Immature natural killer cell (primary cell): ENCODE results near the gene SERPINB1. TPM values are rescaled to one million over a fixed set of nuclear protein-coding genes. Genes with fewer than 3 reads are reported as not detected.

Experiments
- DNase-seq, 3 donors: peaks; one replicate each; pipeline ENCODE4 v3.0.0; 2022; ENCODE audit warnings: mixed read lengths in 1 of 3
- H3K27ac Mint-ChIP-seq, 6 donors: one replicate each; pipeline ENCODE4 v1.8.0; 2020; ENCODE audit warnings: mixed read lengths in 6 of 6, mild to moderate bottlenecking in 5 of 6, inconsistent platforms in 4 of 6, moderate library complexity in 3 of 6
- H3K27me3 Mint-ChIP-seq, 3 donors: one replicate each; pipeline ENCODE4 v1.8.0; 2020 to 2021; ENCODE audit warnings: low read depth in 3 of 3, mild to moderate bottlenecking in 3 of 3, mixed read lengths in 3 of 3, moderate library complexity in 3 of 3, inconsistent platforms in 1 of 3
- H3K36me3 Mint-ChIP-seq, 3 donors: one replicate each; pipeline ENCODE4 v1.8.0; 2020; ENCODE audit warnings: mixed read lengths in 3 of 3, inconsistent platforms in 2 of 3, mild to moderate bottlenecking in 2 of 3
- H3K4me1 Mint-ChIP-seq, 2 donors: one replicate each; pipeline ENCODE4 v1.8.0; 2020; ENCODE audit warnings: inconsistent platforms in 2 of 2, mild to moderate bottlenecking in 2 of 2, mixed read lengths in 2 of 2, moderate library complexity in 1 of 2
- H3K4me3 Mint-ChIP-seq, 5 donors: one replicate each; pipeline ENCODE4 v1.8.0; 2020; ENCODE audit warnings: mild to moderate bottlenecking in 5 of 5, mixed read lengths in 5 of 5, inconsistent platforms in 3 of 5, moderate library complexity in 3 of 5
- H3K9me3 Mint-ChIP-seq, 6 donors: one replicate each; pipeline ENCODE4 v1.8.0; 2020; ENCODE audit warnings: mild to moderate bottlenecking in 6 of 6, mixed read lengths in 6 of 6, inconsistent platforms in 4 of 6, moderate library complexity in 3 of 6
- polyA plus RNA-seq, 3 donors: library from polyadenylated mRNA; unstranded; fragments of 300-500 nt; fragmentation: Illumina TruSeq; gene quantifications; one replicate each; pipeline ENCODE4 v1.2.3, GENCODE V29; 2021

Gene SERPINB1
- polyA plus RNA-seq, 3 donors from 2014 or later = 108 to 164 (median 162) TPM

GRCh38 chr6:2851727-2852513, 10.3 kb upstream of the SERPINB1 start:
- H3K4me3 Mint-ChIP-seq = no peak overlapping the region
- peaks cover 38 to 46% of the 10 kb centered on the region in 2 donors for H3K4me1 Mint-ChIP-seq
- H3K27me3 Mint-ChIP-seq = peaks cover 0 to 1% (median 0%) of the 10 kb centered on the region in 3 donors

GRCh38 chr6:2850538-2851113, 9.0 kb upstream of the SERPINB1 start:
- Mint-ChIP-seq H3K36me3 (no peaks in the 10 kb centered on the region), H3K27ac (no peak overlapping the region), H3K4me3 (no peak overlapping the region), H3K4me1 (peaks cover 39 to 45% of the 10 kb centered on the region in 2 donors), H3K9me3 (no peaks in the 10 kb centered on the region), H3K27me3 (no peaks in the 10 kb centered on the region)
- no peak for DNase-seq

More at GRCh38 chr6:2851727-2852513, 10.3 kb upstream of the SERPINB1 start:
- Mint-ChIP-seq H3K36me3 (no peaks in the 10 kb centered on the region), H3K27ac (peak overlapping the region in 1 of 6 donors; percentile 72), H3K9me3 (no peaks in the 10 kb centered on the region)
- no peak for DNase-seq

GRCh38 chr6:2848851-2849250, 7.2 kb upstream of the SERPINB1 start:
- no peak for DNase-seq
- H3K4me1 Mint-ChIP-seq = peaks cover 26 to 29% of the 10 kb centered on the region in 2 donors

GRCh38 chr6:2845880-2846208, 4.2 kb upstream of the SERPINB1 start:
- Mint-ChIP-seq H3K36me3 (no peaks in the 10 kb centered on the region), H3K27ac (peak overlapping the region in 5 of 6 donors; percentile 51 to 82 (median 69)), H3K4me3 (peak overlapping the region in 1 of 5 donors; percentile 50), H3K4me1 (peaks cover 37 to 49% of the 10 kb centered on the region in 2 donors), H3K9me3 (no peaks in the 10 kb centered on the region), H3K27me3 (peaks cover 0 to 2% (median 2%) of the 10 kb centered on the region in 3 donors)
- DNase-seq = no peak

More at GRCh38 chr6:2848851-2849250, 7.2 kb upstream of the SERPINB1 start:
- no peaks in the 10 kb centered on the region for H3K27me3 Mint-ChIP-seq
- H3K27ac Mint-ChIP-seq = peak overlapping the region in 4 of 6 donors; percentile 57 to 74 (median 64)
- H3K4me3 Mint-ChIP-seq = no peak overlapping the region
- H3K36me3 Mint-ChIP-seq = no peaks in the 10 kb centered on the region
- H3K9me3 Mint-ChIP-seq = no peaks in the 10 kb centered on the region

- peaks cover 0 to 6% (median 6%) of the 10 kb centered on the region in 3 donors for H3K36me3 Mint-ChIP-seq
- H3K4me3 Mint-ChIP-seq = no peak overlapping the region
- H3K27ac Mint-ChIP-seq = peak overlapping the region; percentile 26 to 81 (median 52)
- H3K9me3 Mint-ChIP-seq = no peaks in the 10 kb centered on the region
- H3K4me1 Mint-ChIP-seq = peaks cover 56 to 66% of the 10 kb centered on the region in 2 donors
- DNase-seq = no peak
- peaks cover 0 to 2% (median 2%) of the 10 kb centered on the region in 3 donors for H3K27me3 Mint-ChIP-seq
These were observed 2.3 kb upstream of the SERPINB1 start for GRCh38 chr6:2844008-2844407.

GRCh38 chr6:2843138-2843740, 1.6 kb upstream of the SERPINB1 start:
- Mint-ChIP-seq H3K27ac (peak overlapping the region; percentile 33 to 93 (median 90)), H3K4me1 (peaks cover 57 to 66% of the 10 kb centered on the region in 2 donors), H3K4me3 (peak overlapping the region in 3 of 5 donors; percentile 15 to 98 (median 49)), H3K36me3 (peaks cover 0 to 10% (median 6%) of the 10 kb centered on the region in 3 donors), H3K9me3 (no peaks in the 10 kb centered on the region), H3K27me3 (peaks cover 0 to 2% (median 2%) of the 10 kb centered on the region in 3 donors)
- DNase-seq = no peak

GRCh38 chr6:2842139-2842552, 483 bp upstream of the SERPINB1 start:
- Mint-ChIP-seq H3K4me1 (peaks cover 63 to 73% of the 10 kb centered on the region in 2 donors), H3K27me3 (peaks cover 0 to 2% (median 2%) of the 10 kb centered on the region in 3 donors)

GRCh38 chr6:2840749-2841061, 958 bp downstream of the SERPINB1 start:
- Mint-ChIP-seq H3K9me3 (no peaks in the 10 kb centered on the region), H3K4me1 (peaks cover 58 to 73% of the 10 kb centered on the region in 2 donors), H3K36me3 (peaks cover 13 to 31% (median 15%) of the 10 kb centered on the region in 3 donors), H3K27me3 (peaks cover 0 to 2% (median 2%) of the 10 kb centered on the region in 3 donors), H3K4me3 (peak overlapping the region; percentile 88 to 98 (median 95)), H3K27ac (peak overlapping the region; percentile 88 to 96 (median 92))
- DNase-seq = no peak

More at GRCh38 chr6:2842139-2842552, 483 bp upstream of the SERPINB1 start:
- DNase-seq = no peak
- peak overlapping the region; percentile 90 to 96 (median 92) for H3K27ac Mint-ChIP-seq
- no peaks in the 10 kb centered on the region for H3K9me3 Mint-ChIP-seq
- peak overlapping the region; percentile 88 to 98 (median 95) for H3K4me3 Mint-ChIP-seq
- H3K36me3 Mint-ChIP-seq = peaks cover 3 to 18% (median 6%) of the 10 kb centered on the region in 3 donors

GRCh38 chr6:2839982-2840748, 1.5 kb downstream of the SERPINB1 start:
- DNase-seq = no peak
- peaks cover 63 to 79% of the 10 kb centered on the region in 2 donors for H3K4me1 Mint-ChIP-seq
- H3K4me3 Mint-ChIP-seq = peak overlapping the region; percentile 88 to 98 (median 95)
- no peaks in the 10 kb centered on the region for H3K9me3 Mint-ChIP-seq
- peak overlapping the region; percentile 87 to 96 (median 92) for H3K27ac Mint-ChIP-seq
- peaks cover 15 to 36% (median 16%) of the 10 kb centered on the region in 3 donors for H3K36me3 Mint-ChIP-seq
- peaks cover 0 to 2% (median 2%) of the 10 kb centered on the region in 3 donors for H3K27me3 Mint-ChIP-seq

- peaks cover 0 to 2% (median 2%) of the 10 kb centered on the region in 3 donors for H3K27me3 Mint-ChIP-seq
These were observed 2.3 kb downstream of the SERPINB1 start for GRCh38 chr6:2839195-2839981.

GRCh38 chr6:2838251-2838650, 3.4 kb downstream of the SERPINB1 start:
- H3K4me1 Mint-ChIP-seq = peaks cover 71 to 90% of the 10 kb centered on the region in 2 donors
- no peaks in the 10 kb centered on the region for H3K9me3 Mint-ChIP-seq
- peak overlapping the region in 3 of 5 donors; percentile 15 to 40 (median 36) for H3K4me3 Mint-ChIP-seq
- H3K27ac Mint-ChIP-seq = peak overlapping the region; percentile 20 to 64 (median 44)
- peaks cover 31 to 54% (median 31%) of the 10 kb centered on the region in 3 donors for H3K36me3 Mint-ChIP-seq
- H3K27me3 Mint-ChIP-seq = peaks cover 0 to 2% (median 2%) of the 10 kb centered on the region in 3 donors
- no peak for DNase-seq

More at GRCh38 chr6:2839195-2839981, 2.3 kb downstream of the SERPINB1 start:
- no peak for DNase-seq
- peaks cover 21 to 44% (median 21%) of the 10 kb centered on the region in 3 donors for H3K36me3 Mint-ChIP-seq
- H3K4me1 Mint-ChIP-seq = peaks cover 69 to 86% of the 10 kb centered on the region in 2 donors
- H3K4me3 Mint-ChIP-seq = peak overlapping the region; percentile 88 to 98 (median 95)
- H3K27ac Mint-ChIP-seq = peak overlapping the region; percentile 87 to 96 (median 92)
- H3K9me3 Mint-ChIP-seq = no peaks in the 10 kb centered on the region

- peaks cover 29 to 76% (median 31%) of the 10 kb centered on the region in 3 donors for H3K36me3 Mint-ChIP-seq
- no peaks in the 10 kb centered on the region for H3K27me3 Mint-ChIP-seq
- H3K27ac Mint-ChIP-seq = peak overlapping the region in 4 of 6 donors; percentile 4 to 76 (median 49)
- no peaks in the 10 kb centered on the region for H3K9me3 Mint-ChIP-seq
- H3K4me1 Mint-ChIP-seq = peaks cover 53 to 85% of the 10 kb centered on the region in 2 donors
- no peak for DNase-seq
- H3K4me3 Mint-ChIP-seq = no peak overlapping the region
These were observed 7.4 kb downstream of the SERPINB1 start for GRCh38 chr6:2834262-2834661.
